GM20431 (cell line): Measurements from ENCODE around the gene GJD4.

Source experiments
- in situ Hi-C: fragments of 300-500 bp; cut with MseI, MboI; formaldehyde crosslinking; loops from one replicate; pipeline ENCODE4 v1.15.0; 2020; ENCODE audit warnings: low sequenced_read_pairs; ENCODE audit not compliant: unreplicated experiment

GJD4 gene

DNA sequence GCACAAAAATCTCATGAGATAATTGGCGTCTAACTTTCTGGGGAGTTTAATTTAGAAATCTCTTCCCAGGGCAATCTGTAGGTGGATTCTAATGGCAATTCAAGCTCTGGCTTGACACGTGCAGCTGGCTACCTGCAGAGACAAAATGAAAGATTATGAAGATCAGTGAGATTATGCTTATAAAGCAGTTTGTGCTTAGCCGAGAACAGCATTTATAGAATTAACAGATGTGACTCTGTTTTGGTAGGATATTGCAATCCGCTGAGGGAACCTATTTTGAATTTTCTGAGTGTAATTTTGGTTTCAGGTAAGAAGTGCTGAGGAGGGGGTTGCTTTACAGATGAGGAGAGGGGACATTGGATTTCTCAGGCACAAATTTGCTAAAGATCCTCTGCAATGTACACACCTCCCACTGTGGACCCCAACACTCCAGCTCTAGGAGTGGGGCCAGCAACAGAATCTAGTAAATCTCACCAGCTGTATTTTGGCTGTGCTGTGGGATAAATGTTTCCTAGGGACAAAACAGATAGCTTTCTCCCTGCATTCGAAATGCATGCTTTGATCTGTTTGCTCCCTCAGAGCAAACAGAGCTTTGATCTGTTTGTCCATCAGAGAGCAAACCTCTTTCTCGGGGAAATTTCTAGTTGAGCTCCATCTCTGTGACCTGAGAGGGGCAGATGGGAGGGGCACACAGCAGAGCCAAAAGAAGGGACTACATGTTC lies 7.4 kb downstream of the GJD4 start:
- in situ Hi-C loops, result no loop called here

DNA sequence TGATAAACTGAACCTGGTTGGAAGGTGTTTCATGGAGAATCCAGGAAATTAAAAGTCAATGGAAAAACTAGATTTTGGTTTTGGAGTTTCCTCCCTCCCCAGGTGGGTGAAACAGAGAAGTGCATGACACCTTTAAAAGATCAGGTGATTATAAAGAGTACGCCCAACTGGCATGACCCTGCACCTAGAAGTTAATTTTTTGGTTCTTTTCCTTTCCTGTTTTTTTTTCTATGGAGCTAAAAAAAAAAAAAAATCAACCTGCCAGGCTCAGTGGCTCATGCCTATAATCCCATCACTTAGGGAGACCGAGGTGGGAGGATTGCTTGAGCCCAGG lies 7.9 kb downstream of the GJD4 start:
- in situ Hi-C loops, result no loop called here

DNA sequence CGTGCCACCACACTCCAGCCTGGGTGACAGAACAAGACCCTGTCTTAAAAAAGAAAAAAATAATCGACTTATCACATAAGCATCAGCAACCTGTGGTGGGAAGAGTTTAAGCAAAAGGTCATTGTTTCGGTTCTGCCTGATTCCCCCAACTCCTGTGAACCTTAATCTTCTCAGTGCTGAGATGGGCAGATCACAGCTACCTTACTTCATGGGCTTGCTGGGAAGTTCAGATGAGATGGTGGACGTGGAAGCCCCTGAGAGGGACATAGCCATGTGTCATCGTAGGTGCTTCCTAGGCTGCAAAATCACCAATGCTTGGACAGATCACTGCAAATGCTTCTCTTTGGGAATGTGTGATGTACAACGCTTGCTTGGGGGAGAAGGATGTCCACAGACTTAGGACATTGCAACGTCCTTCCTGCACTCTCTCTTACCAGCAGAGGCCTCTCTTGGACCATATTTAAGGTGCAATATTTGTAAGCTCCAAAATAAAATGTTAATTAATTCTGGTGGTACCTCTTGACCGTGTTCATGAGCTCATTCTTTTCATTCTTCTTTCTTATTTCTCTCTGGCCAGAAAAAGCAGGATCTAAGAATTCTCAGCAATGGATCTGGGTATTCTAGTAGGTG lies 8.6 kb downstream of the GJD4 start:
- in situ Hi-C loops, result no loop called here

DNA sequence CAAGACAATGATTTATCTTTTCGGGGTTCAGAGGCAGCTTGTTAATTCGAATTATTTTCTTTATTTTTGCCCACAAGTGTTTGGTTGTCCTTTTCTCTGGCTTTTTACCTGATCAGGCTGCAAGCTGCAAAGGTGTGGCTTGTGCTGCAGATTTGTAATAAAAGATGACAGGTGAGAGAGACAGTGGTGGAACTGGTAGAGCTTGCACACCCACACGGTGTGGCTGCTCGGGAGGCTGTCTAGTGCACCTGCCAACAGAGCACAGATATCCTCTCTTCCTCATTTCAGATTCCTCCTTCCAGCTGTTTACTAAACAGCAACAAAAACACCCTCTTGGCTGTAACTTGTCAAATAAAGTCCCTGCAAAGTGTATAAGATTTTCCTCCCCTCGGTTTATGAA lies 9.2 kb downstream of the GJD4 start:
- in situ Hi-C loops, result no loop called here

DNA sequence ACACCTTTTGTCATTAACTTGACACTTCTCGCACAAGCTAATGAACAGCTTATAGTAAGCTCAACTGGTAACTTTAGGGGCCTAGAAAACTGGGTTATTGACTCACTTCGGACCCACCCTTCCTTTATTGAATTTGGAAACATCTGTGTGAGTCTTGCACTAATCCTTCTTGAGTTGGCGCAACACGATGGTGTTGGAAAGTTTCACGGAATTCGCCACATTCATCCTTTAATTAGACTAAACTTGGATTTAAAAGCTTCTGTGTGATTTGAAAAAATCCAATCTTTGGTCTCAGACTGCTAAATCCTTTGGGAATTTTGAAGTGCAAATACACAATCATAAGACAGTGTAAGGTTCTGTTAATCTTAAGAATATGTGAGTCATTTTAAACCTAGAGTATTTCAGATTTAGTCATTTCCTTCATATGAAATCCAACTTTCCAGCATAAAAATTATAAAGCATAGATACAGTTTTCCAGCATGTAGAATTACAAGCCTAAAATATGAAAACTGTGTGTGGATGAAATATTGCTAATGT lies 21.9 kb downstream of the GJD4 start:
- in situ Hi-C loops, result loop anchor here (25.0 kb wide), 1 partner anchor 1235 kb away; no protein-coding TSS in a partner anchor

DNA sequence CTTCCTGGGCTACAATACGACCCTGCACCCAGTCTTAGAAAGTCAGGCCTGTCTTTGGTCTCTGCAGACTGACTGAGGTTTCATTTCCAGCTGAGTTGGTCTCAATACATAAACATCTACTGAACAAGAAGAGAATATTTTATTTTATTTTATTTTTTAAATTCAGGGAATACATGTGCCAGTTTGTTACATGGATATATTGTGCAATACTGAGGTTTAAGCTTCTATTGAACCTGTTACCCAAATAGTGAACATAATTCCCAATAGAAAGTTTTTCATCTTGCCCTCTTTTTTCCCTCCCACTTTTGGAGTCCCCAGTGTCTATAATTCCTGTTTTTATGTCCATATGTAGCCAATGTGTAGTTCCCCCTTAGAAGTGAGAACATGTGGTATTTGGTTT lies 26.3 kb downstream of the GJD4 start:
- in situ Hi-C loops, result loop anchor here (25.0 kb wide), 1 partner anchor 1231 kb away; no protein-coding TSS in a partner anchor

DNA sequence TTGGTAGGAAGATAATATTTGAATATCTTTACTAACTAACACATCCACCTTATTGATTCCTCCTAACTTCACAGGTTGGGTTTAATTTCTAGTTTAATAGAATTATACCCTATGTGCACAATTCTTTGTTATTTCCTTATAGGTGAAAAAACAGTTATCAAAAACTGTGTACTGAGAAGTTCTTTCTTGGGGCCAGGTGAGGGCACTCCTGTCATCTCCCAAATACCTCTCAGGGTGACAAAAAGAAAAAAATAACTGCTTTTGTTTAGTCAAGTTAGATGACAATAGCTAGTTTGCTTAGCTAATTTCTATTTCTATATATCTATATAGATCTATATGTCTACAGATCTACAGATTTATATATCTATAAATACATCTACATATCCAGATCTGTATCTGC lies 26.9 kb downstream of the GJD4 start:
- in situ Hi-C loops, result loop anchor here (25.0 kb wide), 1 partner anchor 1230 kb away; no protein-coding TSS in a partner anchor

DNA sequence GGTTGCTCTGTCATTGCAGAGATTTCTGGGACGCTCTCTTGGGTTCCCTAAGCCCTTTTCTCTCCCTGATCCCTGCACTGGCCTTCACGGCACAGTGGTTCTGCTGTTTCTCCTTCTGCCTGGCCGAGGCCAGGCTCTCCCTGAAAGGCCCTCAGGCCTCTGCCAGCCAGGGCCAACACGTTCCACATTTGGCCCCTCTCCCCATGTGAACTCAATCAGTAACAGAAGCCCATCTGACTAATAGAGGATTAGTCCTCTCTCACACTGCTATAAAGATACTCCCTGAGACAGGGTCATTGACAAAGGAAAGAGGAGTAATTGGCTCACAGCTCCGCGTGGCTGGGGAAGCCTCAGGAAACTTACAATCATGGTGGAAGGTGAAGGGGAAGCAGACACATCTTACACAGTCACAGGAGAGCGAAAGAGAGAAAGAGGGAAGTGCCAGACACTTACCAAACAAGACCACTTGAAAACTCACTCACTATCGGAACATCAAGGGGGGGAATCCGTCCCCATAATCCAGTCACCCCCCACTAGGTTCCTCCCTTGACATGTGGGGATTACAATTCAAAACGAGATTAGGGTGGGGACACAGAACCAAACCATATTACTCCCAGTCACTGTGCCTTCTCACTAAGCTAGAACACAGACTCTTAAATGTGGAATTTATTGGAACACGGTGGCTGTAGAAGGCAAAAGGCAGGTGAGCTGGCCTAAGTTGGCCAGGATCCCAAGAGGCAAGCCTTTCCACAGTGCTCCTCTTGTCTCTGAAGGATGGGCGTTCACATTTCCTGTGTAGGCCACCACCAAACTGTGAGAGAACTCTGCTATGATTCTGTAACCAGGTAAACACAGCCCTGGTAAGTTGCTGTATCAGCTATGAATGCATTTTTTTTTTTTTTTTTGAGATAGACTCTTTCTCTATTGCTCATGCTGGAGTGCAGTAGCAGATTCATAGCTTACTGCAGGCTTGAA lies 28.2 kb downstream of the GJD4 start:
- in situ Hi-C loops, result loop anchor here (25.0 kb wide), 1 partner anchor 1229 kb away; no protein-coding TSS in a partner anchor

DNA sequence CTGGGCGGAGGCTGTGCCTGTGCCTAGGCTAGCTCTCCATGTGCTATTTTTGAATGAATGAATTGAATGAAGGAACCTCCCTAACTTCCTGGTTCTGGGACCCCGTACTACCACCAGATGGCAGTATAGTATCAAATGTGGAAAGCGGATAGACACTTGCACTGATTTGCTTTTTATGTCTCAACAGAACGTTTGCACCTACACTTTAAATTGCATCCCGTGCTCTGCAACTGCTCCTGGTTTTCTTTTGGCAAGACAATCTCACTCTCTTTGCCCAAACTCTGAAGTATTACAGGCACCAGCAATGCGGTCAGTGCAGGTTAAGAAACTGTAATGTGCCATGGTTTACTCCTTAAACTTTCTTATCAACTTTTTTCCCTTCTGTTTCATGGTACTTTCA lies 30.4 kb downstream of the GJD4 start:
- in situ Hi-C loops, result loop anchor here (25.0 kb wide), 1 partner anchor 1227 kb away; no protein-coding TSS in a partner anchor

DNA sequence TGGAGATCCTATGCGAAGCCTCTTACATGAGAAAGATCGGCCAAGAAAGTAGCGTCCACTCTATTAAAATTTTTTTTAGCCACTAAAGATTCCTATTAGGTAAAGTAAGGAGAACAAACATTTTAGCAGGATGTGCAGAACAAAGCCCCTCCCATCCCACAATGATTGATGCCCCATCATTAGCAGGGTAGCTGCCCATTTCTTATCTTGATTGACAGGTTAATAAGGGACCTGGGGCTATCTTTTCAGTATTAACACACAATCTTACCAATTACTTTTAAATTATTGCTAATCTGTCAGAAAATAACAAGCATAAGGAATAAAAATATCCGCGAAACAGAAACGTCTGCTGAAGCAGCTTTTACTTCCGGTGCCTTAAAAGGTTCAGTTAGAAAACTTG lies 31.8 kb downstream of the GJD4 start:
- in situ Hi-C loops, result loop anchor here (25.0 kb wide), 1 partner anchor 1225 kb away; no protein-coding TSS in a partner anchor

DNA sequence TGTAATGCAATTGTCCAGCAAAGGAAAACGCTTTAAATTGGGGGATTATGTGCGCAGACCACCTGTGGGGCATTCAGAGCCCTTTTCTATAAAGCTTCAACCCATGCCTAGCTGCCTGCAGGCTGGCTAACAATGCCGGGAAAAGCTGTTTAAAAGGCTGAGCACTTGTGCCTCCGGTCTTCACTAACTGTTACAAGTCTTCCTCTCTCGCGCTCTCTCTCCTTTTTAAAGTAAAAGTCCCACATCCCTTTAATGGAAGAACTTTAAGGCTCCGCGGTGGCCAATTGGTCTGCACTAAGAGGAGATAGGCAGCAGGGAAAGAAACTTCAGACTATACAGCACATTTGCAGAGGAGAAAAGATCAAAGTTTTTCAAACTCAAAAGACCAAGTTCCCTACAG lies 32.3 kb downstream of the GJD4 start:
- in situ Hi-C loops, result loop anchor here (25.0 kb wide), 1 partner anchor 1225 kb away; no protein-coding TSS in a partner anchor

DNA sequence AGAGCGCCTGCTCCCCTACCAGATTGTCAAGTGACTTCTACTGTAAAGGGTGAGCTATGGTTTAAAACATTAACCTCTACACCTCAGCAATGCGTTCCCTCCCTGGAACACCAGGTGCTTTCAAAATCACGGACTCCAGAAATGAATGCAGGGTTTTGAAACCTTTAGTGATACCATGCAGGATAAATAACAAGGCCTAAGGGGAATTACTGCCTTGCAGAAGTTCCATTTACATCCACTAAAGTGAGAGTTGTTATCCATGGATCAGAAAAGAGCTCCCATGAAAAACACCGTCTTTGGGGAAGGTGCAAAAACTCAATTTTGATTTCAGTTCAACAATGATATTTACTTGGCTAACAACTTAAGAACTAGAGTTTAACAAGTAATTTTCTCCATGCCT lies 33.0 kb downstream of the GJD4 start:
- in situ Hi-C loops, result loop anchor here (25.0 kb wide), 1 partner anchor 1224 kb away; no protein-coding TSS in a partner anchor

DNA sequence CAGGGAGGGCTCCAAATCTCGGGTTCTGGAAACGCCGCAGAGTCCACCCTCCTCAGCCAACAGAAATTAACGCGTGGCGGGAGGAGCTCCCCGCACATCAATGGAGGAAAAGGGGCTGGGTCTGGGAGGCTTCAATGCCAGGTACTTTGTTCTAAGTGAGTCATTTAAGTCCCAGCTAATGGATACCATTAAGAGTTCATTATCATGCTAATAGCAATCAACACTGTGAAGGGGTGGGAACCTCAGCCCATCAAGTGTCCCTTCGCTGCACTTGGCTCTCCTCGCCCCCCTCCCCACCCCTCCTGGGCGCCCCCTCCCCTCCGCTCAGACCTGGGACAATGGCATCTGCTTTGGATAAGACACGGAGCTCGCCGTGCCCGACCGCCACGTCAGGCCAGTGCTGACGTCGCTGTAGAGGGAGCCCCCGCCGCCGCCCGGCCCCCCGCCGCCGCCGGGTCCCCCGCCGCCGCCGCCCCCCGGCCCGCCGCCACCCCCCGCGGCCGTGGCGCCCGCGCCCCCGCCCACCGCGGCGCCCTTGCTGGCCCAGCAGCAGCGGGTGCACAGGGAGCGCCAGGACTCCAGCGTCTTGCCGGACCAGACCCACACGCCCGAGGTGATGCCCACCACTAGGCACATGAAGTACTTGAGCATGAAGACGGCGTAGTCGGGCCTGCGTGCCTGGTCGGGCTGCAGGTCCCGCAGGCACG lies 34.0 kb downstream of the GJD4 start:
- in situ Hi-C loops, result loop anchor here (25.0 kb wide), 1 partner anchor 1223 kb away; no protein-coding TSS in a partner anchor

DNA sequence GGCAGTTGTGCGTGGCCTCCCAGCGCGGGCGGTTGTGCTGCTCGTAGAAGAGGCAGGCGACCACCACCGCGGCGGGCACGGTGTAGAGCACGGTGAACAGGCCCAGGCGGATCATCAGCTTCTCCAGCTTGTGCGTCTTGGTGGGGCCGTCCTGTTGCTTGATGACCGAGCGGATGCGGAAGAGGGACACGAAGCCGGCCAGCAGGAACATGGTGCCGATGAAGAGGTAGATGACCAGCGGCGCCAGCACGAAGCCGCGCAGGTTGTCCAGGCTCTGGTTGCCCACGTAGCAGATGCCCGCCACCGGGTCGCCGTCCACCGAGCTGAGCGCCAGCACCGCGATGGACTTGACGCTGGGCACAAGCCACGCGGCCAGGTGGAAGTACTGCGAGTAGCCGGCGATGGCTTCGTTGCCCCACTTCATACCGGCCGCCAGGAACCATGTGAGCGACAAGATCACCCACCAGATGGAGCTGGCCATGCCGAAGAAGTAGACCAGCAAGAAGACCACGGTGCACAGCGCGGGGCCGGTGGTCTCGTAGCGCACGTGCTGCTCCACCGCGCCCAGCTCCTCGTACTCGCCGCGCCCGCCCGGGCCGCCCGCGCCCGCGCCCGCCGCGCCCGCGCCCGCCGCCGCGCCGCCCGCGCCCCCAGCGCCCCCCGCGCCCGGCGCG lies 34.7 kb downstream of the GJD4 start:
- in situ Hi-C loops, result loop anchor here (25.0 kb wide), 1 partner anchor 1222 kb away; no protein-coding TSS in a partner anchor

DNA sequence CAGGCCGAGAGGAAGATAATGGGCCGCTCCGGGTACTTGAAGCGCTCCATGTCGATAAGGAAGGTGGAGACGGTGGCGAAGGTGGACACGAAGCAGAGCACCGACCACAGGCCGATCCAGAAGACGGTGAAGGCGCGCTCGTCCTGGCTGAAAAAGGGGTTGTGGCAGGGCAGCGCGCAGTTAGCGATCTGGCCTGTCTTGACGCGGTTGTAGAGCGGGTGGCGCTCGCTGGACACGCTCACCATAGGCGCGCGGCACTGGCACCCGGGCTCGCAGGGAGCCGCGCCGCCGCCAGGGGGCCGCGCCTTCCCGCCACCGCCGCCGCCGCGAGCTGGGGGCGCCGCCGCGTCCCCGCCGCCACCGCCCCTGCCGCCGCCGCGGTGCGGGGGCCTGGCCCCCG lies 35.3 kb downstream of the GJD4 start:
- in situ Hi-C loops, result loop anchor here (25.0 kb wide), 1 partner anchor 1222 kb away; no protein-coding TSS in a partner anchor

DNA sequence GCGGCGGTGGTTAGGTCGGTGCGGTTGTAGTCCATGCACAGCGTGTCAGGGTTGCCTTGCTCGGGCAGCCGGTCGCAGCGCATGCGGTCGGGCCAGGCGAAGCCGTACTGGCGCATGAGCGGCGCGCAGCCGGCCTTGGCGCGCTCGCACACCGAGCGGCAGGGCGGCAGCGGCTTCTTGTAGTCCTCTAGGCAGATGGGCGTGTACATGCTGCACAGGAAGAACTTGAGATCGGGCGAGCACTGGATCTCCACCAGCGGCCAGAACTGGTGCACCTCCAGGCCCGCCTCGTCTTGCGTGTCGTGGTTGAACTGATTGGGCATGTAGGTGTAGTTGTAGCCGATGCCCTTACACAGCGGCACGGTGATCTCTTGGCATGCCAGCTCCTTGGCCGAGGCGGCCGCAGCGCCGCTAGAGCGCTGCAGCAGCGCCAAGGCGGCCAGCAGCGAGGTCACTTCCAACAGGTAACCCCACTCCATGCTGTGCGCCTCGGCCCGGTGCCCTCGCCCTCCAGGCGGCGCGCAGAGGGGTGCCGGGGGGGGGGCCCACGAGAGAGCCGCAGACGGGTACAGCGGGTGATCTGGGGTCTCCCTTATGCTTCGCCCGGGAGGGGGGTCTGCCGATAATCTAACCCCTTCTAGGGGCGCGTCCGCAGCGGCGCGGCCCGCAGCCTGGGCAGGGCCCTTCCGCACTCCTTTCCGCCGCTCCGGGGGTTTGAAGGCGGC lies 36.0 kb downstream of the GJD4 start:
- in situ Hi-C loops, result loop anchor here (25.0 kb wide), 1 partner anchor 1221 kb away; no protein-coding TSS in a partner anchor

DNA sequence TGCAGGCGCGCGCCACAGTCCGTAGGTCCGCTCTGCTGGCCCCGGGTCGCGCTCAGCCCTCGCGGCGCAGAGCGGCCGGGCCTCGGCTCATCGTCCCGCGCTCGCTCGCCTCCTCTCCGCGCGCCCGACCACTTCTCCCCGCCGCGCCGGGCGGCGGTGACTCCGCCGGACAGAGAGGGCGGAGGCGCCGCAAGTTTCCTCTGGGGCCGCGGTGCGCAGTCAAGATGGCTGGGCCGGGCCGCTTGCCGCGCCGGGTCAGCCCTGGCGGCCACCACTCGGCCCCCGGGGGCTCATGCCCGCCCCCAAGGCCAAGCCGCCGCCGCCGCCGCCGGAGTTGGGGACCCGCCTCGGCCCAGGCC lies 36.5 kb downstream of the GJD4 start:
- in situ Hi-C loops, result loop anchor here (25.0 kb wide), 1 partner anchor 1221 kb away; no protein-coding TSS in a partner anchor
